HepG2 (cell line): Measurements from ENCODE around the gene GRB10. TPM values are rescaled to one million over a fixed set of nuclear protein-coding genes. Genes with fewer than 3 reads are reported as not detected.

Experiments used
- ATAC-seq: fragments of 200-7000 bp; cut with Tn5 transposase; 3 replicates; pipeline ENCODE4 v1.9.1; 2020; ENCODE audit warnings: mild to moderate bottlenecking, moderate library complexity
- BruUV-seq: library from RNA; stranded (reverse); fragments of 400-500 nt; replicated peaks from 2 replicates; lab custom pipeline; 2021; lab: Mats Ljungman, UMichigan
- CTCF ChIA-PET: fragments of 300-600 bp; formaldehyde crosslinking; extraction: SDS; loops from one replicate; lab custom pipeline; 2021; ENCODE audit warnings: low total read pairs, inconsistent platforms, low intra/inter-chr PET ratio; lab: Yijun Ruan, JAX
- POLR2A ChIA-PET: fragments of 350-600 bp; sonication (Branson Sonifier 250); formaldehyde crosslinking; loops from one replicate; lab custom pipeline; 2020; ENCODE audit warnings: antibody characterized with exemption, inconsistent platforms; lab: Yijun Ruan, JAX
- DNase-seq: peaks from one replicate; pipeline ENCODE4 v3.0.0-alpha.2; 2015; ENCODE audit warnings: low spot score
- FAIRE-seq: peaks from 3 replicates; lab custom pipeline; 2011; peaks lifted over from hg19 to GRCh38; lab: Jason Lieb, UNC
- H2AFZ ChIP-seq: one replicate; pipeline ENCODE4 v1.6.1; 2011; ENCODE audit warnings: low read length, inconsistent platforms
- H3K27ac ChIP-seq: fragments of 300-600 bp; 3 replicates; pipeline ENCODE4 v1.8.0; 2011; ENCODE audit warnings: mixed run types, mild to moderate bottlenecking, mixed read lengths, low read length, inconsistent platforms; ENCODE audit not compliant: insufficient read depth; ENCODE audit errors: extremely low read length
- H3K27me3 ChIP-seq, 2 experiments: fragments of 200-600 bp in 1 of 2; 2 replicates in 1 of 2; 3 replicates in 1 of 2; pipeline versions ENCODE4 v1.6.0 to v1.8.0; 2011; ENCODE audit warnings: low read length in 2 of 2, mild to moderate bottlenecking in 2 of 2, moderate library complexity in 2 of 2, inconsistent platforms in 1 of 2; ENCODE audit not compliant: insufficient read depth in 2 of 2, control insufficient read depth in 1 of 2
- H3K36me3 ChIP-seq, 2 experiments: fragments of 200-600 bp in 1 of 2; replicated peaks in 1 of 2; 2 replicates in 1 of 2; 3 replicates in 1 of 2; pipeline versions ENCODE4 v1.5.1 to v1.8.0; 2011; ENCODE audit warnings: low read length in 2 of 2, inconsistent platforms in 1 of 2; ENCODE audit not compliant: insufficient read depth in 2 of 2, control insufficient read depth in 1 of 2
- H3K4me1 ChIP-seq: 2 replicates; pipeline ENCODE4 v1.5.1; 2012; ENCODE audit warnings: low read length, inconsistent platforms; ENCODE audit not compliant: insufficient read depth
- H3K4me2 ChIP-seq: 2 replicates; pipeline ENCODE4 v1.6.0; 2011; ENCODE audit warnings: low read depth, low read length, inconsistent platforms
- H3K4me3 ChIP-seq, 3 experiments: fragments of 200-600 bp in 1 of 3; sonication (generic), shearing (Covaris generic) in 1 of 3; replicated peaks in 1 of 3; 2 replicates each; pipeline ENCODE4 v1.5.1; 2011 to 2016; ENCODE audit warnings: low read length in 3 of 3, inconsistent platforms in 2 of 3, low read depth in 2 of 3, mild to moderate bottlenecking in 2 of 3, control low read depth in 1 of 3, mixed read lengths in 1 of 3; ENCODE audit not compliant: insufficient read depth in 1 of 3
- H3K79me2 ChIP-seq: one replicate; pipeline ENCODE4 v1.6.1; 2011; ENCODE audit warnings: low read length, inconsistent platforms; ENCODE audit not compliant: insufficient read depth
- H3K9ac ChIP-seq: 2 replicates; pipeline ENCODE4 v1.6.0; 2011; ENCODE audit warnings: mild to moderate bottlenecking, low read depth, low read length, inconsistent platforms; ENCODE audit not compliant: insufficient read depth
- H3K9me3 ChIP-seq: 2 replicates; pipeline ENCODE4 v1.5.1; 2012; ENCODE audit warnings: mild to moderate bottlenecking, low read length
- H4K20me1 ChIP-seq: 2 replicates; pipeline ENCODE4 v1.6.0; 2011; ENCODE audit warnings: inconsistent platforms, mild to moderate bottlenecking, low read length, moderate library complexity; ENCODE audit not compliant: insufficient read depth
- AGO2 ChIP-seq: fragments of 200-400 bp; formaldehyde crosslinking; optimal IDR thresholded peaks from 2 replicates; pipeline ENCODE3; 2017; ENCODE audit warnings: mild to moderate bottlenecking, low read depth, low read length, moderate library complexity
- GLI4 ChIP-seq: sonication (generic); formaldehyde crosslinking; IDR thresholded peaks from 2 replicates; pipeline ENCODE4 v1.5.1; 2020; ENCODE audit warnings: missing genetic modification reagents, mild to moderate bottlenecking, moderate library complexity, borderline replicate concordance
- MIER3 ChIP-seq: IDR thresholded peaks from 2 replicates; pipeline ENCODE4 v1.6.1; 2016; ENCODE audit warnings: missing compliant biosample characterization, borderline replicate concordance
- MLLT10 ChIP-seq: sonication (generic); formaldehyde crosslinking; IDR thresholded peaks from 2 replicates; pipeline ENCODE4 v1.4.0; 2020; ENCODE audit warnings: missing genetic modification reagents
- NFATC3 ChIP-seq: sonication (generic); formaldehyde crosslinking; IDR thresholded peaks from 2 replicates; pipeline ENCODE4 v1.5.1; 2020; ENCODE audit warnings: mild to moderate bottlenecking, missing genetic modification reagents
- NFE2 ChIP-seq: sonication (generic); formaldehyde crosslinking; IDR thresholded peaks from 2 replicates; pipeline ENCODE4 v1.4.0; 2020; ENCODE audit warnings: missing genetic modification reagents
- RARG ChIP-seq: sonication (generic); formaldehyde crosslinking; IDR thresholded peaks from 2 replicates; pipeline ENCODE4 v1.4.0; 2020; ENCODE audit warnings: low read depth, mild to moderate bottlenecking, missing genetic modification reagents
- RERE ChIP-seq: IDR thresholded peaks from 2 replicates; pipeline ENCODE4 v1.6.1; 2016; ENCODE audit warnings: low read depth, missing genetic modification reagents, missing compliant biosample characterization
- SMAD1 ChIP-seq: sonication (generic); formaldehyde crosslinking; IDR thresholded peaks from 2 replicates; pipeline ENCODE4 v1.4.0; 2020; ENCODE audit warnings: missing genetic modification reagents, low read depth, mild to moderate bottlenecking, borderline replicate concordance
- XRCC5 ChIP-seq: fragments of 200-400 bp; formaldehyde crosslinking; optimal IDR thresholded peaks from 2 replicates; pipeline ENCODE3; 2017; ENCODE audit warnings: mild to moderate bottlenecking, low read length
- ZFP36 ChIP-seq: fragments of 150-350 bp; IDR thresholded peaks from 2 replicates; pipeline ENCODE4 v1.6.1; 2018; ENCODE audit warnings: borderline replicate concordance, low read length, low read depth; ENCODE audit not compliant: partially characterized antibody
- ZNF17 ChIP-seq: sonication (generic); formaldehyde crosslinking; IDR thresholded peaks from 2 replicates; pipeline ENCODE4 v1.5.0; 2020; ENCODE audit warnings: mild to moderate bottlenecking, missing genetic modification reagents
- ZNF235 ChIP-seq: sonication (generic); formaldehyde crosslinking; IDR thresholded peaks from 2 replicates; pipeline ENCODE4 v1.8.1; 2023; ENCODE audit warnings: mild to moderate bottlenecking, missing genetic modification reagents, borderline replicate concordance
- ZNF503 ChIP-seq: sonication (generic); formaldehyde crosslinking; IDR thresholded peaks from 2 replicates; pipeline ENCODE4 v1.4.0; 2020; ENCODE audit warnings: missing genetic modification reagents
- ZNF549 ChIP-seq: sonication (generic); formaldehyde crosslinking; IDR thresholded peaks from 2 replicates; pipeline ENCODE4 v1.5.0; 2020; ENCODE audit warnings: missing genetic modification reagents
- ZNF556 ChIP-seq: sonication (generic); formaldehyde crosslinking; IDR thresholded peaks from 2 replicates; pipeline ENCODE4 v1.4.0; 2020; ENCODE audit warnings: mild to moderate bottlenecking, missing genetic modification reagents, borderline replicate concordance
- ZNF710 ChIP-seq: sonication (generic); formaldehyde crosslinking; IDR thresholded peaks from 2 replicates; pipeline ENCODE4 v1.5.0; 2020; ENCODE audit warnings: mild to moderate bottlenecking, missing genetic modification reagents, borderline replicate concordance
- WGBS: methylation state at CpG from one replicate; pipeline ENCODE4 v1.1.6; 2017; ENCODE audit warnings: low lambda C conversion rate; 5-methylcytosine and 5-hydroxymethylcytosine counted together
- in situ Hi-C: cut with HindIII; loops from 2 replicates; pipeline ENCODE4 v1.10.0; 2017; ENCODE audit warnings: low pct_unique_long_range_greater_than_20kb; ENCODE audit not compliant: extremely low pct_ligation_motif_present
- intact Hi-C: fragments of 100-400 bp; cut with micrococcal nuclease; formaldehyde crosslinking; loops from one replicate; pipeline ENCODE4 v1.10.0; 2022; ENCODE audit not compliant: unreplicated experiment
- polyA plus RNA-seq, 8 experiments: library from polyadenylated mRNA; depleted of rRNA in 3 of 8; stranded (reverse) in 7 of 8; unstranded in 1 of 8; fragments of >200 nt; fragmentation: Illumina TruSeq in 4 of 8; extraction: Trizol in 4 of 8; gene quantifications; 2 replicates each; pipeline versions ENCODE4 v1.2.1 to v1.2.3, GENCODE V29; 2011 to 2016; ENCODE audit warnings: low read depth in 4 of 8, missing spikeins in 1 of 8, mixed read lengths in 1 of 8; ENCODE audit not compliant: insufficient read depth in 1 of 8
- total RNA-seq, 5 experiments: library from RNA; depleted of rRNA; stranded (reverse); fragments of >200 nt; fragmentation: Illumina TruSeq; extraction: Trizol; gene quantifications; 2 replicates each; pipeline ENCODE4 v1.2.3, GENCODE V29; 2016; ENCODE audit warnings: low read depth in 1 of 5

Gene GRB10
- total and polyA plus RNA-seq, 2 of the 13 experiments (the other 11 are each of a cell fraction or from before 2014, with no cell fraction given) = 4.0 to 6.8 TPM

- DNase-seq = no peak
- 66% methylated on average over 3 of the region's 4 CpGs for WGBS
- Histone ChIP-seq H3K27ac (no peak overlapping the region), H3K79me2 (no peaks in the 10 kb centered on the region), H4K20me1 (no peaks in the 10 kb centered on the region), H3K4me1 (peaks cover 23% of the 10 kb centered on the region), H3K4me3 (no peak overlapping the region), H3K4me2 (no peak overlapping the region), H2AFZ (no peak overlapping the region), H3K9me3 (no peaks in the 10 kb centered on the region), H3K36me3 (no peaks in the 10 kb centered on the region), H3K27me3 (no peaks in the 10 kb centered on the region), H3K9ac (no peak overlapping the region)
- no TSS peak for BruUV-seq
- no peak for FAIRE-seq
- in situ Hi-C loops (no loop called here), intact Hi-C loops (no loop called here)
- ATAC-seq = no peak
- POLR2A ChIA-PET = no interaction called here
- CTCF ChIA-PET = no interaction called here
- TF ChIP-seq NFATC3 (CRISPR knock-in tag) = no peak
- no peak for TF ChIP-seq AGO2
- no peak for TF ChIP-seq ZNF710 (CRISPR knock-in tag)
- no peak for TF ChIP-seq GLI4 (CRISPR knock-in tag)
- TF ChIP-seq SMAD1 (CRISPR knock-in tag) = no peak
- no peak for TF ChIP-seq XRCC5
- no peak for TF ChIP-seq RARG (CRISPR knock-in tag)
- TF ChIP-seq ZFP36 = no peak
- TF ChIP-seq ZNF556 = no peak
- no peak for TF ChIP-seq ZNF549 (CRISPR knock-in tag)
- TF ChIP-seq RERE (CRISPR knock-in tag) = no peak
- no peak for TF ChIP-seq MLLT10
- TF ChIP-seq MIER3 (CRISPR knock-in tag) = no peak
- TF ChIP-seq ZNF17 (CRISPR knock-in tag) = no peak
- TF ChIP-seq ZNF503 (CRISPR knock-in tag) = no peak
- TF ChIP-seq NFE2 (CRISPR knock-in tag) = no peak
- no peak for TF ChIP-seq ZNF235 (CRISPR knock-in tag)
Observed at GRCh38 chr7:50742401-50742800, 40.3 kb downstream of the GRB10 start.
